ENCODE results near the gene SLC16A5. TPM values are rescaled to one million over a fixed set of nuclear protein-coding genes. Genes with fewer than 3 reads are reported as not detected.

SLC16A5 gene
- total RNA-seq, 2 experiments from 2014 or later = not detected

DNA sequence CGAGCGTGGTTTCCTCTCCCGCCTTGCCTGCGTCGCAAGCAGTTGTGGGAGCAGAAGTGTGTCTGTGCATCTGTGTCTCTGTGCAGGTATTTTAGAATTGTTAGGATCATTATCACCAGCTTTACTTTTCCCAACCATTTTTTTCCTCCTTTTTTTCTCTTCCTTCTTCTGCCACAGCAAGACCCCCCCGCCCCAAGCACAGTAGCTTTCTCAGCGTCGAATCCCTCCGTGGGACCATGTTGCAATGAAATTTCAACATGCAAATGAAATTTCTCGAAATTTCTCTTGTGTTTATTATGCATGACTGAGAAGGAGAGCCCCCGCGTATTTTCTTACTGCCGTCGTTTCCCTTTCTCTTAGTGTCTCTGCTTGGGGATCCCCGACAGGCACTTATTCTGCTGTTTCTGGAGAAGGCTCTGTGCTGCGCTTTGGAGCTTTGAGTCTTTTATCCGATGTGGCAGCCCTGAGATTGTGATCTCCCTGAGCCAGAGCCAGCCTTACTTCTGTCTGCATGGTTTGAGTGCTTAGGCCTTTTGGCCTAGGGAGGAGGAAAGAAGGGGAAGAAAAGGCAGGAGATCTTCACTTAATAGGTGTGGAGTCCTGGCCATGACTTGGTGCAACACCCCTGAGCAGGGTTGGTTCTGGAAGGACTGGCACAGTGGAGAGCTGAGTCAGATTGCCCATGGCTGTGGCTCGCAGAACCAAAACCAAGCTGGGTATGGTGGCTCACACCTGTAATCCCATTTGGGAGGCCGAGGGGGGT lies 27.0 kb downstream of the SLC16A5 start:
- DNase-seq (ENCODE audit: low spot score) = no peak
- H3K4me3 ChIP-seq (ENCODE audit: low read depth, low read length, poor library complexity, severe bottlenecking) = peak overlapping the region; percentile 63
- POLR2A ChIA-PET = interaction anchor here (0.5 to 2.2 kb wide), 22 partner anchors 8 to 1407 kb away, joined by 3 to 16 read pairs (median 4); partner anchors contain the start of genes MIF4GD, MRPL58, MRPS7 and NT5C
- H3K27ac ChIP-seq (ENCODE audit: low read depth, low read length, poor library complexity, severe bottlenecking) = peak overlapping the region; percentile 26
- peaks cover 8% of the 10 kb centered on the region for H3K36me3 ChIP-seq (ENCODE audit: insufficient read depth, low read length)
- peaks cover 45% of the 10 kb centered on the region for H3K4me1 ChIP-seq (ENCODE audit: insufficient read depth, low read length, poor library complexity, severe bottlenecking)
- no TSS peak for BruUV-seq (replicated peaks)
- no peaks in the 10 kb centered on the region for H4K20me1 ChIP-seq (ENCODE audit: insufficient read depth, low read length)
- TF ChIP-seq, protein P1, sequence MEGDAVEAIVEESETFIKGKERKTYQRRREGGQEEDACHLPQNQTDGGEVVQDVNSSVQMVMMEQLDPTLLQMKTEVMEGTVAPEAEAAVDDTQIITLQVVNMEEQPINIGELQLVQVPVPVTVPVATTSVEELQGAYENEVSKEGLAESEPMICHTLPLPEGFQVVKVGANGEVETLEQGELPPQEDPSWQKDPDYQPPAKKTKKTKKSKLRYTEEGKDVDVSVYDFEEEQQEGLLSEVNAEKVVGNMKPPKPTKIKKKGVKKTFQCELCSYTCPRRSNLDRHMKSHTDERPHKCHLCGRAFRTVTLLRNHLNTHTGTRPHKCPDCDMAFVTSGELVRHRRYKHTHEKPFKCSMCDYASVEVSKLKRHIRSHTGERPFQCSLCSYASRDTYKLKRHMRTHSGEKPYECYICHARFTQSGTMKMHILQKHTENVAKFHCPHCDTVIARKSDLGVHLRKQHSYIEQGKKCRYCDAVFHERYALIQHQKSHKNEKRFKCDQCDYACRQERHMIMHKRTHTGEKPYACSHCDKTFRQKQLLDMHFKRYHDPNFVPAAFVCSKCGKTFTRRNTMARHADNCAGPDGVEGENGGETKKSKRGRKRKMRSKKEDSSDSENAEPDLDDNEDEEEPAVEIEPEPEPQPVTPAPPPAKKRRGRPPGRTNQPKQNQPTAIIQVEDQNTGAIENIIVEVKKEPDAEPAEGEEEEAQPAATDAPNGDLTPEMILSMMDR (conservative IDR thresholded peaks at IDR 0.05; ENCODE audit: low read length) = no peak
- TF ChIP-seq EZH2phosphoT487 (IDR thresholded peaks at IDR 0.05; ENCODE audit: borderline replicate concordance, low read depth, low read length) = no peak
- peak overlapping the region; percentile 72 for H3K4me2 ChIP-seq (ENCODE audit: low read length)
- H3K9me3 ChIP-seq (ENCODE audit: low read length) = no peaks in the 10 kb centered on the region
- H3K9me2 ChIP-seq (ENCODE audit: insufficient read depth, low read length) = no peaks in the 10 kb centered on the region
- intact Hi-C loops (cut with micrococcal nuclease; ENCODE audit: unreplicated experiment) = loop anchor here (1.0 to 2.0 kb wide), 6 partner anchors 17 to 298 kb away; partner anchors contain the start of gene NT5C
- peaks cover 5% of the 10 kb centered on the region; the same call in 1 of the 2 replicates for H3K79me2 ChIP-seq (ENCODE audit: insufficient read depth, low read depth, low read length)
- CTCF ChIA-PET (ENCODE audit: unreplicated experiment) = interaction anchor here (0.6 to 2.8 kb wide), 14 partner anchors 10 to 115 kb away, joined by 3 to 26 read pairs (median 4); partner anchors contain the start of genes MRPL58, NT5C and NUP85
- peak overlapping the region; percentile 61 for H2AFZ ChIP-seq (ENCODE audit: low read length)

DNA sequence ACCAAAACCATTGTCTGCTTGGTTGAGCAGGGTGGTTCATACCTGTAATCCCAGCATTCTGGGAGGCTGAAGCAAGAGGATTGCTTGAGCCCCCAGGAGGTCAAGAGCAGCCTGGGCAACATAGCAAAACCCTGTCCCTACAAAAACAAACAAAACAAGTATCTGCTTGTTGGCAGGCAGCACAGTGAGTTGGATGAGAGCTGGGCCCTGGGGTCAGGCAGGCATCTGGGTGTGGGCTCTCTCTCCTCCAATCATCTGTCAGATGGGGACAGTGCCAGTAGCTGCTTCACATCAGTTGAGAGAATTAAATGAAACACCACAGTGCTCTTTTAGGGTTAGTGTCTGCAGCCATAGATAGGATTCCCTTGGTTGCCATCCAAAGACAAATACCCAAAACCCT lies 27.8 kb downstream of the SLC16A5 start:
- CTCF ChIA-PET (ENCODE audit: unreplicated experiment) = interaction anchor here (2.8 kb wide), 1 partner anchor 15 kb away, joined by 26 read pairs; the partner anchor contains the start of gene NT5C
- Histone ChIP-seq H3K4me3 (ENCODE audit: low read depth, low read length, poor library complexity, severe bottlenecking) (no peak overlapping the region), H3K27ac (ENCODE audit: low read depth, low read length, poor library complexity, severe bottlenecking) (no peak overlapping the region), H3K79me2 (ENCODE audit: insufficient read depth, low read depth, low read length) (peaks cover 5% of the 10 kb centered on the region; the same call in 1 of the 2 replicates), H2AFZ (ENCODE audit: low read length) (no peak overlapping the region), H3K4me1 (ENCODE audit: insufficient read depth, low read length, poor library complexity, severe bottlenecking) (peaks cover 43% of the 10 kb centered on the region), H3K4me2 (ENCODE audit: low read length) (0 out of 2 replicates have a peak overlapping the region, but pooled peaks have one; percentile 72), H3K9me2 (ENCODE audit: insufficient read depth, low read length) (no peaks in the 10 kb centered on the region), H3K36me3 (ENCODE audit: insufficient read depth, low read length) (peaks cover 8% of the 10 kb centered on the region), H4K20me1 (ENCODE audit: insufficient read depth, low read length) (no peaks in the 10 kb centered on the region), H3K9me3 (ENCODE audit: low read length) (no peaks in the 10 kb centered on the region)
- no TSS peak for BruUV-seq (replicated peaks)
- intact Hi-C loops (cut with micrococcal nuclease; ENCODE audit: unreplicated experiment) = loop anchor here (2.0 kb wide), 1 partner anchor 37 kb away; no protein-coding TSS in a partner anchor
- no peak for TF ChIP-seq EZH2phosphoT487 (IDR thresholded peaks at IDR 0.05; ENCODE audit: borderline replicate concordance, low read depth, low read length)
- TF ChIP-seq, protein P1 (conservative IDR thresholded peaks at IDR 0.05; ENCODE audit: low read length) = no peak
- POLR2A ChIA-PET = interaction anchor here (0.5 to 2.0 kb wide), 7 partner anchors 9 to 108 kb away, joined by 3 to 16 read pairs (median 4); no protein-coding TSS in a partner anchor
- DNase-seq (ENCODE audit: low spot score) = no peak

All from OCI-LY7 (cell line).